CD14-positive monocyte (primary cell): Measurements from ENCODE around the gene CCN2. TPM values are rescaled to one million over a fixed set of nuclear protein-coding genes. Genes with fewer than 3 reads are reported as not detected.

Experiments used
- DNase-seq, 3 donors: peaks; one replicate each; pipeline ENCODE4 v3.0.0-alpha.2; 2011 to 2022
- H2AFZ ChIP-seq: 2 replicates; pipeline ENCODE4 v1.6.0; 2012; ENCODE audit warnings: mild to moderate bottlenecking, low read depth, low read length, inconsistent platforms; ENCODE audit not compliant: insufficient read depth, poor library complexity, severe bottlenecking
- H3K27ac ChIP-seq, 2 donors: 1 replicate in 1 of 2; 2 replicates in 1 of 2; pipeline ENCODE4 v1.5.1; 2012 to 2013; ENCODE audit warnings: low read length in 2 of 2, control low read depth in 1 of 2, inconsistent platforms in 1 of 2, low read depth in 1 of 2, mild to moderate bottlenecking in 1 of 2
- H3K27me3 ChIP-seq, 2 donors: one replicate each; pipeline versions ENCODE4 v1.6.0 to v1.6.1; 2011 to 2013; ENCODE audit warnings: low read length in 2 of 2; ENCODE audit not compliant: control insufficient read depth in 2 of 2, insufficient read depth in 2 of 2
- H3K36me3 ChIP-seq, 2 donors: replicated peaks in 1 of 2; 1 replicate in 1 of 2; 2 replicates in 1 of 2; pipeline versions ENCODE4 v1.5.1 to v1.6.1; 2012 to 2013; ENCODE audit warnings: low read length in 2 of 2, control low read depth in 1 of 2, inconsistent platforms in 1 of 2, mild to moderate bottlenecking in 1 of 2; ENCODE audit not compliant: insufficient read depth in 2 of 2, control insufficient read depth in 1 of 2
- H3K4me1 ChIP-seq, 2 donors: 1 replicate in 1 of 2; 2 replicates in 1 of 2; pipeline versions ENCODE4 v1.5.1 to v1.6.1; 2012 to 2013; ENCODE audit warnings: low read length in 2 of 2, control low read depth in 1 of 2, inconsistent platforms in 1 of 2, mild to moderate bottlenecking in 1 of 2, moderate library complexity in 1 of 2; ENCODE audit not compliant: insufficient read depth in 2 of 2, control insufficient read depth in 1 of 2
- H3K4me2 ChIP-seq: replicated peaks from 2 replicates; pipeline ENCODE3; 2012; ENCODE audit warnings: low read length, moderate library complexity, mild to moderate bottlenecking; ENCODE audit not compliant: poor library complexity, severe bottlenecking; ENCODE audit errors: extremely low read depth
- H3K4me3 ChIP-seq, 3 experiments: fragments of 200-600 bp in 1 of 3; sonication (generic) in 1 of 3; replicated peaks in 1 of 3; 1 replicate in 2 of 3; 2 replicates in 1 of 3; pipeline ENCODE4 v1.5.1; 2011 to 2013; ENCODE audit warnings: low read length in 3 of 3, mild to moderate bottlenecking in 3 of 3, control low read depth in 2 of 3, low read depth in 2 of 3, inconsistent platforms in 1 of 3, moderate library complexity in 1 of 3
- H3K79me2 ChIP-seq: 2 replicates; pipeline ENCODE4 v1.6.0; 2012; ENCODE audit warnings: mild to moderate bottlenecking, control low read depth, inconsistent platforms, low read length, moderate library complexity; ENCODE audit not compliant: insufficient read depth
- H3K9ac ChIP-seq: 2 replicates; pipeline ENCODE4 v1.6.0; 2017; ENCODE audit warnings: low read length, mild to moderate bottlenecking; ENCODE audit not compliant: insufficient read depth, poor library complexity, severe bottlenecking
- H3K9me3 ChIP-seq, 2 donors: replicated peaks in 1 of 2; 1 replicate in 1 of 2; 2 replicates in 1 of 2; pipeline versions ENCODE4 v1.5.1 to v1.6.1; 2012 to 2013; ENCODE audit warnings: low read length in 2 of 2, control low read depth in 1 of 2; ENCODE audit not compliant: control insufficient read depth in 1 of 2, insufficient read depth in 1 of 2
- H4K20me1 ChIP-seq: 2 replicates; pipeline ENCODE4 v1.6.0; 2012; ENCODE audit warnings: mild to moderate bottlenecking, low read length, control low read depth, moderate library complexity; ENCODE audit not compliant: insufficient read depth
- H3K27ac Mint-ChIP-seq, 7 donors: one replicate each; pipeline ENCODE4 v1.8.0; 2020; ENCODE audit warnings: mild to moderate bottlenecking in 7 of 7, mixed read lengths in 7 of 7, moderate library complexity in 6 of 7, inconsistent platforms in 2 of 7
- H3K27me3 Mint-ChIP-seq, 3 donors: one replicate each; pipeline ENCODE4 v1.8.0; 2021 to 2022; ENCODE audit warnings: low read depth in 3 of 3, mild to moderate bottlenecking in 3 of 3, mixed read lengths in 3 of 3, moderate library complexity in 3 of 3, inconsistent platforms in 1 of 3
- H3K36me3 Mint-ChIP-seq, 2 donors: one replicate each; pipeline ENCODE4 v1.8.0; 2020; ENCODE audit warnings: mixed read lengths in 2 of 2, inconsistent platforms in 1 of 2, mild to moderate bottlenecking in 1 of 2
- H3K4me1 Mint-ChIP-seq: one replicate; pipeline ENCODE4 v1.8.0; 2020; ENCODE audit warnings: mild to moderate bottlenecking, mixed read lengths
- H3K4me3 Mint-ChIP-seq, 2 donors: one replicate each; pipeline ENCODE4 v1.8.0; 2020; ENCODE audit warnings: mild to moderate bottlenecking in 2 of 2, mixed read lengths in 2 of 2, moderate library complexity in 1 of 2
- H3K9me3 Mint-ChIP-seq, 7 donors: one replicate each; pipeline ENCODE4 v1.8.0; 2020 to 2022; ENCODE audit warnings: mixed read lengths in 7 of 7, mild to moderate bottlenecking in 6 of 7, moderate library complexity in 6 of 7, inconsistent platforms in 2 of 7
- WGBS: methylation state at CpG from one replicate; pipeline ENCODE4 v1.1.5; 2013; ENCODE audit warnings: missing lambda C conversion rate; ENCODE audit not compliant: insufficient coverage; 5-methylcytosine and 5-hydroxymethylcytosine counted together
- intact Hi-C, 2 donors: fragments of 100-400 bp; cut with micrococcal nuclease; formaldehyde crosslinking; loops; one replicate each; pipeline versions ENCODE4 v1.15.0 to v1.15.1; 2023
- polyA plus RNA-seq, 3 donors: library from polyadenylated mRNA; depleted of rRNA in 1 of 3; unstranded in 2 of 3; stranded (reverse) in 1 of 3; fragments of 300-500 nt in 2 of 3; fragments of >200 nt in 1 of 3; fragmentation: Illumina TruSeq in 2 of 3; gene quantifications; 1 replicate in 2 of 3; 2 replicates in 1 of 3; pipeline ENCODE4 v1.2.3, GENCODE V29; 2012 to 2021
- TF ChIP-seq, protein P1 (sequence below): fragments of 200-600 bp; IDR thresholded peaks from one replicate; pipeline ENCODE4 v1.8.0; 2022; ENCODE audit warnings: antibody characterized with exemption, mild to moderate bottlenecking

Gene CCN2
- polyA plus RNA-seq, 3 donors = not detected

DNA sequence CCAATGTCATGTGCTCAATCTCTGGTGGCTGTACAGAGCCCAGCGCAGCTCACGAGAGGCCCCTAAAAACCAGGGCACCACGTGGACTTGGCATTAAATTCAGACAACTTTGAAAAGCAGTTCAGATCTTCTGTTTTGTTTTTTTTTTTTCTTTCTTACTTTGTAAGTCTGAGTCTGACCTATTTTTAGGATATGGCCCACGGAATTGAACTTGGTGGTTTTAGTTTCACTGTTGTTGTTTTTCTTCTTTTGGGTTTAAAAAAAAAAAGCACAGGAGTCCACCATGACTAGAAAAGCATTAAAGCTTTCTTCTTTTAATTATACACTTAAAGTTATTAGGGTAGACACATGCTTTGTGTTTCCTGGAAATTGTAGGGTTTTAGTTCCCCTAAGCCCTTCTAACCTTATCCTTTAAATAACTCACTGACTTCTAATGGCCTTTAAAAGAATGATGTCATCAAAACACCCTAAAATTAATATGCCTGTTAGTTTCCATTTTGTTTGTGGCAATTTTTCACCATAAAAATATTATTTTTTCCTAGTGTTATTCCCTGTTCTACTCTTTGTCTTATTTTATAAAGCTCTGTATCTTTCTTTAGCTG is 48.5 kb upstream of the CCN2 start:
- Histone ChIP-seq H3K36me3 (no peaks in the 10 kb centered on the region), H2AFZ (no peak overlapping the region), H4K20me1 (no peaks in the 10 kb centered on the region), H3K27me3 (no peaks in the 10 kb centered on the region), H3K9me3 (peaks cover 0 to 5% of the 10 kb centered on the region in 2 donors), H3K9ac (no peak overlapping the region), H3K4me2 (no peak overlapping the region), H3K4me1 (no peaks in the 10 kb centered on the region), H3K4me3 (no peak overlapping the region), H3K27ac (no peak overlapping the region), H3K79me2 (no peaks in the 10 kb centered on the region)
- DNase-seq = no peak
- 90% methylated on average over 3 of the region's 4 CpGs for WGBS
- intact Hi-C loops = no loop called here
- Mint-ChIP-seq H3K4me1 (peaks cover 1% of the 10 kb centered on the region), H3K36me3 (no peaks in the 10 kb centered on the region), H3K9me3 (peaks cover 0 to 12% (median 6%) of the 10 kb centered on the region in 7 donors), H3K27me3 (peaks cover 0 to 1% (median 0%) of the 10 kb centered on the region in 3 donors), H3K4me3 (no peak overlapping the region), H3K27ac (no peak overlapping the region)
- TF ChIP-seq, protein P1, sequence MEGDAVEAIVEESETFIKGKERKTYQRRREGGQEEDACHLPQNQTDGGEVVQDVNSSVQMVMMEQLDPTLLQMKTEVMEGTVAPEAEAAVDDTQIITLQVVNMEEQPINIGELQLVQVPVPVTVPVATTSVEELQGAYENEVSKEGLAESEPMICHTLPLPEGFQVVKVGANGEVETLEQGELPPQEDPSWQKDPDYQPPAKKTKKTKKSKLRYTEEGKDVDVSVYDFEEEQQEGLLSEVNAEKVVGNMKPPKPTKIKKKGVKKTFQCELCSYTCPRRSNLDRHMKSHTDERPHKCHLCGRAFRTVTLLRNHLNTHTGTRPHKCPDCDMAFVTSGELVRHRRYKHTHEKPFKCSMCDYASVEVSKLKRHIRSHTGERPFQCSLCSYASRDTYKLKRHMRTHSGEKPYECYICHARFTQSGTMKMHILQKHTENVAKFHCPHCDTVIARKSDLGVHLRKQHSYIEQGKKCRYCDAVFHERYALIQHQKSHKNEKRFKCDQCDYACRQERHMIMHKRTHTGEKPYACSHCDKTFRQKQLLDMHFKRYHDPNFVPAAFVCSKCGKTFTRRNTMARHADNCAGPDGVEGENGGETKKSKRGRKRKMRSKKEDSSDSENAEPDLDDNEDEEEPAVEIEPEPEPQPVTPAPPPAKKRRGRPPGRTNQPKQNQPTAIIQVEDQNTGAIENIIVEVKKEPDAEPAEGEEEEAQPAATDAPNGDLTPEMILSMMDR = no peak

DNA sequence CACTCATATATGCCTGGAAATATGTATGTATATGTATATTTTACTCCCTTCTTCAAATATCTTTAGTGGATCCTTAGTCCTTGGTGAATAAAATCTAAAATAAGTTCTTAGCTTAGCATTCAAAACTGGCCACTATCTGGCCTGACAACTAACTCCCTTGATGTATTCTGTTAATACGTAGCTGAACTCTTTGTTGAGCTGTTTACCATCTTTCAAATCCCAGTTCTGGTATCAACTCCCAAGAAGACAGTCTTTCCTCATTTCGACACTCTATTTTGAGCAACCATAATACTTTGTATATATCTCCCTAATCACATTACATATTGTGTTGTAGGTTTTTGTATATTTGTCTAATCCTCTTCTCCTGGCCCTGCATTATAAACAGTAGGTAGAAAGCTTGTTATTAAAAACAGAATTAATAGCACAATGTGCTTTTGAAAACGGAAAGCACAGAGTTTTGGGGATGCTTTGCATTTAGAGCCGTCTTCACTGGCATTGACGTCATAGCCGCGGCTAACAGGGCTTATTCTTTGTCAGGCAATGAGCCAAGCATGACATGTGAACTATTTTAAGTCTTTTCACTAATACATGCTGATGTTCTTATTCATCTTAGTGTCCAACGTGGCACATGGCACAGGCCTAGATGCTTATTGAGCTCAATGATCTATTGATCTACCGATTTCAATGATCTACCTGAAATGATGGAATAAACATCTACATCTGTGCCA is 47.2 kb upstream of the CCN2 start:
- no peaks in the 10 kb centered on the region for H3K36me3 ChIP-seq
- no peaks in the 10 kb centered on the region for H3K4me1 ChIP-seq
- Mint-ChIP-seq H3K4me1 (no peaks in the 10 kb centered on the region), H3K27me3 (peaks cover 0 to 1% (median 0%) of the 10 kb centered on the region in 3 donors), H3K9me3 (peaks cover 0 to 5% (median under 1%) of the 10 kb centered on the region in 7 donors), H3K27ac (no peak overlapping the region), H3K36me3 (no peaks in the 10 kb centered on the region), H3K4me3 (no peak overlapping the region)
- TF ChIP-seq, protein P1 = no peak
- no peak overlapping the region for H3K9ac ChIP-seq
- no peak for DNase-seq
- intact Hi-C loops = no loop called here
- H3K4me3 ChIP-seq = no peak overlapping the region
- no peaks in the 10 kb centered on the region for H4K20me1 ChIP-seq
- 93% methylated on average over 6 of the region's 9 CpGs for WGBS
- no peaks in the 10 kb centered on the region for H3K27me3 ChIP-seq
- no peaks in the 10 kb centered on the region for H3K9me3 ChIP-seq
- no peak overlapping the region for H2AFZ ChIP-seq
- H3K27ac ChIP-seq = no peak overlapping the region
- H3K4me2 ChIP-seq = no peak overlapping the region
- no peaks in the 10 kb centered on the region for H3K79me2 ChIP-seq
